ENCODE data around the gene LRP1B.

LRP1B gene

DNA sequence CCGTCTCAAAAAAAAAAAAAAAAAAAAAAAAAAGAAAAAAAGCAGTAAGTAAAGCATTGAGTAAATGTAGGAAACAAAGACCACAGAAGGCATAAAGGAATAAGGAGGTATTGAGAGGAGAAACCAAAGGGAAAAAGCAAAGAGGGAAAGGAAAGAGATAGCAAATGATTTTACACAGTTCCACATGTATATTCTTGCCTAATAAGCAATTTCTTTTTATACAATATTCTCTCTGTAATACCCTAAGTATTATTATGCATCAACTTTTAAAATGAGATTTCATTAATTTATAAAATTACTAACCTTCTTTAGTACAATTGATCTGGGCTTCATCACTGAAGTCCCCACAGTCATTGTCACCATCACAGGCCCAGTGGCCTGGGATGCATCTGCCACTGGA is 1180.9 kb downstream of the LRP1B start:
- no peak for TF ChIP-seq CTCF (IDR thresholded peaks at IDR 0.05; ENCODE audit: insufficient read depth, low read depth, low read length, missing control alignments)
- no peak overlapping the region for H3K4me3 ChIP-seq (ENCODE audit: low read depth, low read length)
- no peak for DNase-seq (ENCODE audit: low read depth)

DNA sequence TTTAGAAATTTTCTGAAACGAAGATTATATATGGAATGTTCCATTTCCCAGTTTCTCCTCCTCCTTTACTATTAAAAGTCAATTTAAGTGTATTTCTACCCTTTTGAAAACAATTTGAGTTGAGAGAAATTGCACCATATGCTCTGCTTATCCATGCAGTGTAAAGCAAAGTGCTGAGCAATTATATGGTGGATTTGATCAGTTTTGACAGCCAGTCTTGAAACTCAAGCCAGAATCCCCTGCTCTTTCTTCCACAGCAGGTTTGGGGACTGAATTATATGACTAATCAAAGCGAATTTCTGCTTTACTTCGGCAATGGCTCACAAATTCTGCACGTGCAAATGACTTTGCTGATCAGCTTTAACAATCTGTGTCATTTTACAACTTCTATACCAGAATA is 1183.6 kb downstream of the LRP1B start:
- TF ChIP-seq CTCF (IDR thresholded peaks at IDR 0.05; ENCODE audit: insufficient read depth, low read depth, low read length, missing control alignments): no peak
- H3K4me3 ChIP-seq (ENCODE audit: low read depth, low read length): no peak overlapping the region
- DNase-seq (ENCODE audit: low read depth): no peak

GRCh38 chr2:140943867-140944266 is 1186.9 kb downstream of the LRP1B start:
- TF ChIP-seq CTCF (IDR thresholded peaks at IDR 0.05; ENCODE audit: insufficient read depth, low read depth, low read length, missing control alignments): no peak
- no peak overlapping the region for H3K4me3 ChIP-seq (ENCODE audit: low read depth, low read length)
- DNase-seq (ENCODE audit: low read depth): no peak

- H3K4me3 ChIP-seq (ENCODE audit: low read depth, low read length): no peak overlapping the region
- no peak for TF ChIP-seq CTCF (IDR thresholded peaks at IDR 0.05; ENCODE audit: insufficient read depth, low read depth, low read length, missing control alignments)
- no peak for DNase-seq (ENCODE audit: low read depth)
Measured at GRCh38 chr2:140942284-140942683, 1188.5 kb downstream of the LRP1B start.

DNA sequence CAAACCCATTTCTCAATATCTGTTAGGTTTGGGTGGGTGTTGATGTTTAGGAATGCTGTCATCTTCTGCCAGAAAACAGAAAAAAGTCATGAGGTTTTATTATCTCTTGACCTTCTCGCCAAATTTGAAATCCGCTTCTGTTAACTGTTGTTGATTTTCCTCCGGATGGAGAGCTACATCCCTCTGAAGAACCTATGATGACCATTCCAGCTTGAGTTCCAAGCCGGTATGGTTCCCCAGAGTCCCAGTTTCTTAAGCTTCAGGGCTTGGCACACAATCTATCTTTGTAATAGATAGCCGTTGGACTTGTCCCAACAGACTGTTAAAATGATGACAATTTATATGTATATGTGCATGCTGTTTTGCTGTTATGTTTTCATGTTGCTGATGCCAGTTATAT is 1201.0 kb downstream of the LRP1B start:
- no peak overlapping the region for H3K4me3 ChIP-seq (ENCODE audit: low read depth, low read length)
- TF ChIP-seq CTCF (IDR thresholded peaks at IDR 0.05; ENCODE audit: insufficient read depth, low read depth, low read length, missing control alignments): no peak

DNA sequence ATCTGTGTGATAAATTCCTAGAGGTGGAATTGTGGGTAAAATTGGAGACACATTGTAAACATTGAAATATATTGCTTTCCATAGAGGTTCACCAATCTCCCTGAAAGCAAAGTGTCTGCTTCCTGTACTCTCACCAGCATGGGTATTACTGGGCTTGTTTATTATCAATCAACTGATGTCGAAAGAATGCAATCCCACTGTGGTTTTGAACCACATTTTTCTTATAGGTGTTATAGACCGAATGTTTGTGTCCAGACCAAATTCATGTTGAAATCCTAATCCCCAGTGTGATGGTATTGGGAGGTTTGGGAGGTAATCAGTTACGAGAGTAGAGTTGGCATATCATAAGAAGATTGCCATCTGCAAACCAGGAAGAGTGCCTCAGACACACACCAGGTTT is 1212.4 kb downstream of the LRP1B start:
- no peak for TF ChIP-seq CTCF (IDR thresholded peaks at IDR 0.05; ENCODE audit: insufficient read depth, low read depth, low read length, missing control alignments)
- no peak for DNase-seq (ENCODE audit: low read depth)
- no peak overlapping the region for H3K4me3 ChIP-seq (ENCODE audit: low read depth, low read length)

More for the DNA sequence above, 1201.0 kb downstream of the LRP1B start:
- no peak for DNase-seq (ENCODE audit: low read depth)

DNA sequence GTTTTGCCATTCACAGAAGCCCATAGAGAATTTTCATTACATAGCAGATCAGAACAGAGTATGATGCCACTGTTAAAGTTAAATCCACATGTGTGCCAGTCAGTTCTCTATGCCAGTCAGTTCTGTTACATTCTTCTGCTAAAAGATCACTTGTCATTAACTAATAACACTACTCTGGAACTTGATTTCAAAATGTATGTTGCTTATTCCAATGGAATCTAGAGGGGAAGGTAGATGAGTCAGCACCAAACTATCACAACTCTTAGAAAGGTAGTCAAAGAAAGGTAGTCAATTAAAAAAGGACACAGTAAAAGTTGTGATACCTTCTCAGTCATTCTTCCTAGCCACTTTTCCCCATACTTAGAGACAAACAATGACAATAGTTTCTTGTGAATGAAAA is 1214.4 kb downstream of the LRP1B start:
- no peak for DNase-seq (ENCODE audit: low read depth)
- TF ChIP-seq CTCF (IDR thresholded peaks at IDR 0.05; ENCODE audit: insufficient read depth, low read depth, low read length, missing control alignments): no peak
- H3K4me3 ChIP-seq (ENCODE audit: low read depth, low read length): no peak overlapping the region
